ENCODE data around the gene CYP4F22. TPM values are rescaled to one million over a fixed set of nuclear protein-coding genes. Genes with fewer than 3 reads are reported as not detected.

The CYP4F22 gene
- total RNA-seq, 1 experiment from 2014 or later = not detected

DNA sequence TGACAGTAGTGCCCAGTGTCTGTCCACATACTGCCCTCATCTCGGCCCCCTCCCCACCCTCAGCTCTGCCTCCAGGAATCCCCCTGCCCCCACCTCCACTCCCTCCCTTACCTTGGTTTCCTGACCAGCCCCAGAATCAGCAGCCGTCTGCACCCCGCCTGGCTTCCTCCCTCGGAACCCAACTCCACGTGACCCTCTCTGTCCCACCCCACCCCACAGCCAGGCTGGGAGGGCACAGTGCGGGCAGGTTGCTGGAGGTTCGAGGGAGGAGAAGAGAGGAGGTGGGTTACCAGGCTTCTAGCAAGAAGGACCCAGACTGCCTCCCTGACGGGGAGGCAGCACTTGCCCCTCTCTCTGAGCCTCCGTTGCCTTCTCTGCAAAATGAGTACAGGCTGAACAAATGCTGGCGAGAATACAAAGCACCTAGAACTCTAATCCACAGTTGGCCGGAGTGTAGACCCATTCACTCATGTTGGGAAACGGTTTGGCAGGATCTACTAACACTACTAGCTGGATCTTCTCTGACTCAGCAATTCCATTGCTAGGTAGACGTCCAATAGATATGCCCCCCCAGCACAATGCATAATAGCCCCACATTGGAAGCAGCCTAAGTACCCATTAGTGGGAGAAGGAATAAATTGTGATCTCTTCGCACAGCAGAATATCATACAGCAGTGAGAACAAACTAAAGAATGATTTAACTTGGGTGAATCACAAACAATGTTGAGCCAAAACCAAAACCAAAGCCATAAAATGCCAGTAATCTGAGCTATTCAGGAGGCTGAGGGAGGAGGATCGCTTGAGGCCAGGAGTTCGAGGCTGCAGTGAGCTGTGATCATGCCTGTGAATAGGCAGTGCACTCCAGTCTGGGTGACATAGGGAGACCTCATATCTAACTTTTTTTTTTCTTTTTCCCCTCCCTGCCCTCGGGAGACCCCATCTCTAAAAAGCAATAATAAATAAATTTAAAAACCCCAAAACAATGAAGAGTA, 43.6 kb upstream of the CYP4F22 start, which contains the start of gene RASAL3:
Gene RASAL3, minus strand, starts transcription at position 151 of the 992 bp plus-strand sequence. CDS start 186 bp downstream, outside the sequence.
- Mint-ChIP-seq H3K9me3 (ENCODE audit: unreplicated experiment) (no peaks in the 10 kb centered on the region), H3K4me3 (ENCODE audit: unreplicated experiment) (no peak within 1 kb of the TSS), H3K27me3 (ENCODE audit: insufficient read depth, unreplicated experiment) (peaks cover 2% of the 10 kb centered on the region), H3K36me3 (ENCODE audit: insufficient read depth, unreplicated experiment) (peaks cover 6% of the 10 kb centered on the region), H3K4me1 (ENCODE audit: low read depth, unreplicated experiment) (peaks cover 11% of the 10 kb centered on the region), H3K27ac (ENCODE audit: unreplicated experiment) (no peak within 1 kb of the TSS)
- intact Hi-C loops (cut with micrococcal nuclease; ENCODE audit: unreplicated experiment) = no loop called here
- Histone ChIP-seq H3K4me3 (ENCODE audit: low read depth, low read length) (no peak within 1 kb of the TSS), H3K9me3 (no peaks in the 10 kb centered on the region), H3K27me3 (replicated peaks; ENCODE audit: control insufficient read depth, insufficient read depth, low read length) (no peaks in the 10 kb centered on the region), H3K4me1 (peaks cover 4% of the 10 kb centered on the region; the same call in 1 of the 2 replicates), H3K36me3 (ENCODE audit: control insufficient read depth, insufficient read depth, low read length) (no peaks in the 10 kb centered on the region)
- TF ChIP-seq, protein P1, sequence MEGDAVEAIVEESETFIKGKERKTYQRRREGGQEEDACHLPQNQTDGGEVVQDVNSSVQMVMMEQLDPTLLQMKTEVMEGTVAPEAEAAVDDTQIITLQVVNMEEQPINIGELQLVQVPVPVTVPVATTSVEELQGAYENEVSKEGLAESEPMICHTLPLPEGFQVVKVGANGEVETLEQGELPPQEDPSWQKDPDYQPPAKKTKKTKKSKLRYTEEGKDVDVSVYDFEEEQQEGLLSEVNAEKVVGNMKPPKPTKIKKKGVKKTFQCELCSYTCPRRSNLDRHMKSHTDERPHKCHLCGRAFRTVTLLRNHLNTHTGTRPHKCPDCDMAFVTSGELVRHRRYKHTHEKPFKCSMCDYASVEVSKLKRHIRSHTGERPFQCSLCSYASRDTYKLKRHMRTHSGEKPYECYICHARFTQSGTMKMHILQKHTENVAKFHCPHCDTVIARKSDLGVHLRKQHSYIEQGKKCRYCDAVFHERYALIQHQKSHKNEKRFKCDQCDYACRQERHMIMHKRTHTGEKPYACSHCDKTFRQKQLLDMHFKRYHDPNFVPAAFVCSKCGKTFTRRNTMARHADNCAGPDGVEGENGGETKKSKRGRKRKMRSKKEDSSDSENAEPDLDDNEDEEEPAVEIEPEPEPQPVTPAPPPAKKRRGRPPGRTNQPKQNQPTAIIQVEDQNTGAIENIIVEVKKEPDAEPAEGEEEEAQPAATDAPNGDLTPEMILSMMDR (IDR thresholded peaks at IDR 0.05; ENCODE audit: insufficient read depth in 1 of 2, low read depth in 1 of 2, low read length in 1 of 2, severe bottlenecking in 1 of 2, unreplicated experiment in 1 of 2) = no peak
- DNase-seq = no peak
- ChIA-PET CTCF (no interaction called here), POLR2A (no interaction called here)
- no TSS peak for BruUV-seq (replicated peaks)

DNA sequence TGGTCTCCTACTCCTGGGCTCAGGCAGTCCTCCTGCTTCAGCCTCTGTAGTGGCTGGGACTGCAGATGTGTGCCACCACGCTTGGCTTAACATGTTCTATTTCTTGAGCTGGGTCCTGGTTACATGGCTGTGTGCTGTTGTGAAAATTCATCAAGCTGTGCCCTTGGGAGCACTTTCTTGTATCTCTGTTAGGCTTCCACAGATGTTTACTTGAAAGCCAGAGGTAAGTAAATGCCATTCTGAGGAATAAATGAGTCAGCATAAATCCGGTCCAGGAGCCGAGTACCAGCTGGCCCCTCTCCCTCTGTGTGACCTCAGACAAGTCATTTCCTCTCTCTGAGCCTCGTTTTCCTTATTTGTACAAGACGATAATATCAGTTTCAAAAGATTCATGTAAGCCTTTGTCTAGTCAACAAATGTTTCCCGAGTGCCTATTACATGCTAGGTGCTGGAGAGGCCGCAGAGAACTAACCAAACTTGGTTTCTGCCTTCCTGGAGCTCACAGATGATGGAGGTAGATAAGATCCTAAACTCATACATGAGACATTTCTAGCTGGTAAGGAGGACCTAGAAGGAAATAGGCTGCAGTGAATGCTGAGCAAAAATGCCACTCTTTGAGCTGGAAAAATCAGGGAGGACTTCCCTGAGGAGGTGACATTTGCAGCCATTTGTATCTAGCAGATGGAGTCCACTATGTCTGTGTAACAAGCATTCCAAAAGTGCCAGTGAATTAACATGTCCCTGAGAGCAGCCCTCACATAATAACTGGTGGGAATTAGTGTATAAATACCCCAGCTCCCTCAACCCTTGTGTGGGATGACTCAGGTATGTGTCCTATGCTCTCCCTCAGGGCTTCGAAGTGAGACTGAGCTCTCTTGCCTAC, 41.2 kb upstream of the CYP4F22 start:
- H3K4me1 ChIP-seq = peaks cover 4% of the 10 kb centered on the region; the same call in 1 of the 2 replicates
- no peak overlapping the region for H3K4me3 ChIP-seq (ENCODE audit: low read depth, low read length)
- BruUV-seq (replicated peaks) = no TSS peak
- H3K9me3 ChIP-seq = no peaks in the 10 kb centered on the region
- TF ChIP-seq, protein P1 (IDR thresholded peaks at IDR 0.05; ENCODE audit: insufficient read depth in 1 of 2, low read depth in 1 of 2, low read length in 1 of 2, severe bottlenecking in 1 of 2, unreplicated experiment in 1 of 2) = no peak
- no peaks in the 10 kb centered on the region for H3K36me3 ChIP-seq (ENCODE audit: control insufficient read depth, insufficient read depth, low read length)
- intact Hi-C loops (cut with micrococcal nuclease; ENCODE audit: unreplicated experiment) = no loop called here
- no peaks in the 10 kb centered on the region for H3K27me3 ChIP-seq (replicated peaks; ENCODE audit: control insufficient read depth, insufficient read depth, low read length)
- no peaks in the 10 kb centered on the region for H3K9me3 Mint-ChIP-seq (ENCODE audit: unreplicated experiment)
- POLR2A ChIA-PET = interaction anchor here (0.7 kb wide), 1 partner anchor 202 kb away, joined by 4 read pairs; no protein-coding TSS in a partner anchor
- H3K4me1 Mint-ChIP-seq (ENCODE audit: low read depth, unreplicated experiment) = peaks cover 11% of the 10 kb centered on the region
- H3K36me3 Mint-ChIP-seq (ENCODE audit: insufficient read depth, unreplicated experiment) = peaks cover 6% of the 10 kb centered on the region
- CTCF ChIA-PET = no interaction called here
- no peak overlapping the region for H3K4me3 Mint-ChIP-seq (ENCODE audit: unreplicated experiment)
- no peak for DNase-seq
- H3K27ac Mint-ChIP-seq (ENCODE audit: unreplicated experiment) = no peak overlapping the region
- H3K27me3 Mint-ChIP-seq (ENCODE audit: insufficient read depth, unreplicated experiment) = no peaks in the 10 kb centered on the region

GRCh38 chr19:15467734-15468214, 40.6 kb upstream of the CYP4F22 start:
- DNase-seq = no peak
- intact Hi-C loops (cut with micrococcal nuclease; ENCODE audit: unreplicated experiment) = no loop called here
- Histone ChIP-seq H3K4me1 (peaks cover 4% of the 10 kb centered on the region; the same call in 1 of the 2 replicates), H3K4me3 (ENCODE audit: low read depth, low read length) (no peak overlapping the region), H3K27me3 (replicated peaks; ENCODE audit: control insufficient read depth, insufficient read depth, low read length) (no peaks in the 10 kb centered on the region), H3K36me3 (ENCODE audit: control insufficient read depth, insufficient read depth, low read length) (no peaks in the 10 kb centered on the region), H3K9me3 (no peaks in the 10 kb centered on the region)
- ChIA-PET POLR2A (no interaction called here), CTCF (no interaction called here)
- no peaks in the 10 kb centered on the region for H3K27me3 Mint-ChIP-seq (ENCODE audit: insufficient read depth, unreplicated experiment)
- no peaks in the 10 kb centered on the region for H3K9me3 Mint-ChIP-seq (ENCODE audit: unreplicated experiment)
- BruUV-seq (replicated peaks) = no TSS peak
- TF ChIP-seq, protein P1 (IDR thresholded peaks at IDR 0.05; ENCODE audit: insufficient read depth in 1 of 2, low read depth in 1 of 2, low read length in 1 of 2, severe bottlenecking in 1 of 2, unreplicated experiment in 1 of 2) = no peak
- H3K4me3 Mint-ChIP-seq (ENCODE audit: unreplicated experiment) = no peak overlapping the region
- H3K4me1 Mint-ChIP-seq (ENCODE audit: low read depth, unreplicated experiment) = peaks cover 11% of the 10 kb centered on the region
- no peak overlapping the region for H3K27ac Mint-ChIP-seq (ENCODE audit: unreplicated experiment)
- peaks cover 6% of the 10 kb centered on the region for H3K36me3 Mint-ChIP-seq (ENCODE audit: insufficient read depth, unreplicated experiment)
